Fibroblast of lung (primary cell): ENCODE measurements around the gene ELFN1.

Source experiments
- CTCF ChIP-seq, 2 donors: IDR thresholded peaks in 1 of 2; conservative IDR thresholded peaks in 1 of 2; 1 replicate in 1 of 2; 2 replicates in 1 of 2; pipeline ENCODE4 v1.5.1; 2011 to 2012; ENCODE audit warnings: low read length in 2 of 2, control low read depth in 1 of 2, inconsistent platforms in 1 of 2, low read depth in 1 of 2, mild to moderate bottlenecking in 1 of 2
- EZH2 ChIP-seq: IDR thresholded peaks from 2 replicates; pipeline ENCODE4 v1.5.1; 2012; ENCODE audit warnings: low read length, control low read depth, mild to moderate bottlenecking; ENCODE audit errors: missing control alignments

GRCh38 chr7:1643270-1644092 lies 26.6 kb upstream of the ELFN1 start:
- TF ChIP-seq CTCF (conservative IDR thresholded peaks at IDR 0.05 in 1 of 2, IDR thresholded peaks at IDR 0.05 in 1 of 2; ENCODE audit: low read depth in 1 of 2, low read length in 2 of 2): no peak
- no peak for TF ChIP-seq EZH2
